Embryonic facial prominence (tissue), 1 donor: ENCODE measurements around the gene STXBP5L.
"Not testable (repeated sequence)": the region's sequence is repeated elsewhere in the genome, so short reads cannot be mapped to it uniquely, and the experiment has no call there.

Experiments
- DNase-seq: peaks from one replicate; pipeline ENCODE4 v3.0.0-alpha.2; 2016; ENCODE audit errors: extremely low spot score

The STXBP5L gene

GRCh38 chr3:121018917-121019321 is 110.9 kb downstream of the STXBP5L start:
- no peak for DNase-seq

GRCh38 chr3:121063628-121064027 is 155.6 kb downstream of the STXBP5L start:
- no peak for DNase-seq

GRCh38 chr3:121064121-121064520 is 156.1 kb downstream of the STXBP5L start:
- DNase-seq = no peak

GRCh38 chr3:121072133-121072532 is 164.1 kb downstream of the STXBP5L start:
- DNase-seq = no peak

- no peak for DNase-seq
Observed at GRCh38 chr3:121073011-121073410, 165.0 kb downstream of the STXBP5L start.

GRCh38 chr3:121075191-121075590 is 167.2 kb downstream of the STXBP5L start:
- no peak for DNase-seq

- not testable (repeated sequence) for DNase-seq
Observed at GRCh38 chr3:121078378-121079101, 170.5 kb downstream of the STXBP5L start.

GRCh38 chr3:121096953-121097352 is 188.9 kb downstream of the STXBP5L start:
- DNase-seq = no peak

- not testable (repeated sequence) for DNase-seq
Observed at GRCh38 chr3:121111086-121111485, 203.1 kb downstream of the STXBP5L start.

- DNase-seq = no peak
Observed at GRCh38 chr3:121111914-121112612, 204.1 kb downstream of the STXBP5L start.

- DNase-seq = no peak
Observed at GRCh38 chr3:121126033-121126706, 218.2 kb downstream of the STXBP5L start.

GRCh38 chr3:121126707-121127035 is 218.7 kb downstream of the STXBP5L start:
- DNase-seq = no peak

GRCh38 chr3:121152573-121152972 is 244.6 kb downstream of the STXBP5L start:
- DNase-seq = no peak

GRCh38 chr3:121153851-121154250 is 245.8 kb downstream of the STXBP5L start:
- DNase-seq = no peak

GRCh38 chr3:121155028-121155427 is 247.0 kb downstream of the STXBP5L start:
- DNase-seq = no peak

- no peak for DNase-seq
Observed at GRCh38 chr3:121165397-121165837, 257.4 kb downstream of the STXBP5L start.

GRCh38 chr3:121167374-121168139 is 259.6 kb downstream of the STXBP5L start:
- DNase-seq = no peak

- DNase-seq = no peak
Observed at GRCh38 chr3:121175083-121175482, 267.1 kb downstream of the STXBP5L start.

- DNase-seq = not testable (repeated sequence)
Observed at GRCh38 chr3:121190626-121191025, 282.6 kb downstream of the STXBP5L start.

GRCh38 chr3:121202573-121202972 is 294.6 kb downstream of the STXBP5L start:
- DNase-seq = no peak

GRCh38 chr3:121223116-121223515 is 315.1 kb downstream of the STXBP5L start:
- DNase-seq = no peak

GRCh38 chr3:121228971-121229370 is 321.0 kb downstream of the STXBP5L start:
- no peak for DNase-seq
